ENCODE results near the gene SIPA1L3.
A peak's percentile ranks its signal among the peaks of the same experiment; 100 is the strongest.
"Not testable (repeated sequence)": the region's sequence is repeated elsewhere in the genome, so short reads cannot be mapped to it uniquely, and the experiment has no call there.

Gene SIPA1L3

GRCh38 chr19:38060331-38060730 is 153.3 kb downstream of the SIPA1L3 start:
- H3K27ac ChIP-seq (ENCODE audit: low read depth, low read length, severe bottlenecking): no peak overlapping the region
- WGBS, 2 experiments (ENCODE audit: insufficient coverage in 2 of 2): 95 to 99% methylated on average over 7 of the region's 7 CpGs
- H3K4me1 ChIP-seq (ENCODE audit: control insufficient read depth, insufficient read depth, low read length, poor library complexity, severe bottlenecking): peaks cover 10% of the 10 kb centered on the region
- no peaks in the 10 kb centered on the region for H3K9me3 ChIP-seq (ENCODE audit: control insufficient read depth, low read length)
- H3K4me3 ChIP-seq (ENCODE audit: extremely low read depth, insufficient read depth, low read length, poor library complexity, severe bottlenecking): no peak overlapping the region
- no peaks in the 10 kb centered on the region for H3K36me3 ChIP-seq (ENCODE audit: control insufficient read depth, insufficient read depth, low read length)

- Histone ChIP-seq H3K9me3 (ENCODE audit: control insufficient read depth, low read length) (no peaks in the 10 kb centered on the region), H3K36me3 (ENCODE audit: control insufficient read depth, insufficient read depth, low read length) (no peaks in the 10 kb centered on the region), H3K27ac (ENCODE audit: low read depth, low read length, severe bottlenecking) (no peak overlapping the region), H3K4me1 (ENCODE audit: control insufficient read depth, insufficient read depth, low read length, poor library complexity, severe bottlenecking) (peaks cover 10% of the 10 kb centered on the region), H3K4me3 (ENCODE audit: extremely low read depth, insufficient read depth, low read length, poor library complexity, severe bottlenecking) (no peak overlapping the region)
- 83 to 91% methylated on average over 2 to 4 of the region's 7 CpGs for WGBS, 2 experiments (ENCODE audit: insufficient coverage in 2 of 2)
Measured at GRCh38 chr19:38061294-38061693, 154.3 kb downstream of the SIPA1L3 start.

- Histone ChIP-seq H3K4me1 (ENCODE audit: control insufficient read depth, insufficient read depth, low read length, poor library complexity, severe bottlenecking) (peaks cover 10% of the 10 kb centered on the region), H3K9me3 (ENCODE audit: control insufficient read depth, low read length) (no peaks in the 10 kb centered on the region), H3K36me3 (ENCODE audit: control insufficient read depth, insufficient read depth, low read length) (no peaks in the 10 kb centered on the region), H3K4me3 (ENCODE audit: extremely low read depth, insufficient read depth, low read length, poor library complexity, severe bottlenecking) (no peak overlapping the region), H3K27ac (ENCODE audit: low read depth, low read length, severe bottlenecking) (peak overlapping the region; percentile 62)
- 71 to 86% methylated on average over 11 to 12 of the region's 21 CpGs for WGBS, 2 experiments (ENCODE audit: insufficient coverage in 2 of 2)
Measured at GRCh38 chr19:38062959-38063761, 156.2 kb downstream of the SIPA1L3 start.

GRCh38 chr19:38063928-38064327 is 156.9 kb downstream of the SIPA1L3 start:
- Histone ChIP-seq H3K9me3 (ENCODE audit: control insufficient read depth, low read length) (no peaks in the 10 kb centered on the region), H3K27ac (ENCODE audit: low read depth, low read length, severe bottlenecking) (no peak overlapping the region), H3K36me3 (ENCODE audit: control insufficient read depth, insufficient read depth, low read length) (no peaks in the 10 kb centered on the region), H3K4me3 (ENCODE audit: extremely low read depth, insufficient read depth, low read length, poor library complexity, severe bottlenecking) (no peak overlapping the region), H3K4me1 (ENCODE audit: control insufficient read depth, insufficient read depth, low read length, poor library complexity, severe bottlenecking) (peaks cover 10% of the 10 kb centered on the region)
- 96 to 97% methylated on average over 3 to 6 of the region's 6 CpGs for WGBS, 2 experiments (ENCODE audit: insufficient coverage in 2 of 2)

GRCh38 chr19:38064661-38065425 is 157.8 kb downstream of the SIPA1L3 start:
- WGBS, 2 experiments (ENCODE audit: insufficient coverage in 2 of 2): 94 to 100% methylated on average over 3 to 5 of the region's 7 CpGs

GRCh38 chr19:38065775-38066174 is 158.8 kb downstream of the SIPA1L3 start:
- H3K36me3 ChIP-seq (ENCODE audit: control insufficient read depth, insufficient read depth, low read length); H3K4me3 ChIP-seq (ENCODE audit: extremely low read depth, insufficient read depth, low read length, poor library complexity, severe bottlenecking); H3K9me3 ChIP-seq (ENCODE audit: control insufficient read depth, low read length); H3K27ac ChIP-seq (ENCODE audit: low read depth, low read length, severe bottlenecking): not testable (repeated sequence)
- H3K4me1 ChIP-seq (ENCODE audit: control insufficient read depth, insufficient read depth, low read length, poor library complexity, severe bottlenecking): peaks cover 11% of the 10 kb centered on the region
- WGBS, 2 experiments (ENCODE audit: insufficient coverage in 2 of 2): 100% methylated on average over 1 of the region's 7 CpGs

More at GRCh38 chr19:38064661-38065425, 157.8 kb downstream of the SIPA1L3 start:
- no peak overlapping the region for H3K27ac ChIP-seq (ENCODE audit: low read depth, low read length, severe bottlenecking)
- H3K36me3 ChIP-seq (ENCODE audit: control insufficient read depth, insufficient read depth, low read length): no peaks in the 10 kb centered on the region
- H3K4me1 ChIP-seq (ENCODE audit: control insufficient read depth, insufficient read depth, low read length, poor library complexity, severe bottlenecking): peaks cover 10% of the 10 kb centered on the region
- H3K4me3 ChIP-seq (ENCODE audit: extremely low read depth, insufficient read depth, low read length, poor library complexity, severe bottlenecking): no peak overlapping the region
- H3K9me3 ChIP-seq (ENCODE audit: control insufficient read depth, low read length): no peaks in the 10 kb centered on the region

- no peak overlapping the region for H3K4me3 ChIP-seq (ENCODE audit: extremely low read depth, insufficient read depth, low read length, poor library complexity, severe bottlenecking)
- no peaks in the 10 kb centered on the region for H3K9me3 ChIP-seq (ENCODE audit: control insufficient read depth, low read length)
- no peaks in the 10 kb centered on the region for H3K36me3 ChIP-seq (ENCODE audit: control insufficient read depth, insufficient read depth, low read length)
- H3K4me1 ChIP-seq (ENCODE audit: control insufficient read depth, insufficient read depth, low read length, poor library complexity, severe bottlenecking): peaks cover 3% of the 10 kb centered on the region
- H3K27ac ChIP-seq (ENCODE audit: low read depth, low read length, severe bottlenecking): no peak overlapping the region
- 92% methylated on average over 5 to 6 of the region's 6 CpGs for WGBS, 2 experiments (ENCODE audit: insufficient coverage in 2 of 2)
Measured at GRCh38 chr19:38068826-38069225, 161.8 kb downstream of the SIPA1L3 start.

GRCh38 chr19:38070573-38070972 is 163.6 kb downstream of the SIPA1L3 start:
- Histone ChIP-seq H3K9me3 (ENCODE audit: control insufficient read depth, low read length) (no peaks in the 10 kb centered on the region), H3K27ac (ENCODE audit: low read depth, low read length, severe bottlenecking) (no peak overlapping the region), H3K4me1 (ENCODE audit: control insufficient read depth, insufficient read depth, low read length, poor library complexity, severe bottlenecking) (peaks cover 3% of the 10 kb centered on the region), H3K4me3 (ENCODE audit: extremely low read depth, insufficient read depth, low read length, poor library complexity, severe bottlenecking) (no peak overlapping the region), H3K36me3 (ENCODE audit: control insufficient read depth, insufficient read depth, low read length) (no peaks in the 10 kb centered on the region)
- WGBS, 2 experiments (ENCODE audit: insufficient coverage in 2 of 2): 79 to 80% methylated on average over 2 to 3 of the region's 3 CpGs

GRCh38 chr19:38071054-38071453 is 164.0 kb downstream of the SIPA1L3 start:
- H3K4me3 ChIP-seq (ENCODE audit: extremely low read depth, insufficient read depth, low read length, poor library complexity, severe bottlenecking); H3K9me3 ChIP-seq (ENCODE audit: control insufficient read depth, low read length); H3K36me3 ChIP-seq (ENCODE audit: control insufficient read depth, insufficient read depth, low read length); H3K27ac ChIP-seq (ENCODE audit: low read depth, low read length, severe bottlenecking); H3K4me1 ChIP-seq (ENCODE audit: control insufficient read depth, insufficient read depth, low read length, poor library complexity, severe bottlenecking): not testable (repeated sequence)
- WGBS, 2 experiments (ENCODE audit: insufficient coverage in 2 of 2): 95 to 96% methylated on average over 4 of the region's 6 CpGs

- Histone ChIP-seq H3K4me1 (ENCODE audit: control insufficient read depth, insufficient read depth, low read length, poor library complexity, severe bottlenecking) (peaks cover 3% of the 10 kb centered on the region), H3K4me3 (ENCODE audit: extremely low read depth, insufficient read depth, low read length, poor library complexity, severe bottlenecking) (no peak overlapping the region), H3K27ac (ENCODE audit: low read depth, low read length, severe bottlenecking) (no peak overlapping the region), H3K36me3 (ENCODE audit: control insufficient read depth, insufficient read depth, low read length) (no peaks in the 10 kb centered on the region), H3K9me3 (ENCODE audit: control insufficient read depth, low read length) (no peaks in the 10 kb centered on the region)
- 98% methylated on average over 5 of the region's 5 CpGs for WGBS, 2 experiments (ENCODE audit: insufficient coverage in 2 of 2)
Measured at GRCh38 chr19:38071647-38072046, 164.6 kb downstream of the SIPA1L3 start.
